Bladder microvascular endothelial cell (primary cell): ENCODE measurements around the gene RNU2-1. TPM values are rescaled to one million over a fixed set of nuclear protein-coding genes. Genes with fewer than 3 reads are reported as not detected.

Experiments used
- total RNA-seq: library from RNA; depleted of rRNA; stranded (reverse); fragments of >200 nt; gene quantifications from 2 replicates; pipeline ENCODE4 v1.2.3, GENCODE V29; 2014

Gene RNU2-1
- total RNA-seq, result not detected in 2 replicates

GRCh38 chr17:43233877-43234276 lies at the start of gene RNU2-1:
TSS of gene RNU2-1 (minus strand) at chr17:43233977.

GRCh38 chr17:43228020-43228782 lies 5.6 kb downstream of the RNU2-1 start, which contains the start of gene CCDC200:
TSS of gene CCDC200 (minus strand) at chr17:43228623. CDS start at chr17:43228554, 69 bp downstream.

GRCh38 chr17:43211480-43212402 lies 22.0 kb downstream of the RNU2-1 start, which contains the start of gene TMEM106A:
TSS of gene TMEM106A (plus strand) at chr17:43211875. CDS start at chr17:43213042, 1,167 bp downstream.

Other genes starting within 250 kb of the RNU2-1 start
- gene RPL27, start 235.6 kb downstream of the RNU2-1 start, total RNA-seq, result 736 and 777 TPM in 2 replicates
- 10.4 and 21.9 TPM in 2 replicates for gene IFI35, start 227.2 kb downstream of the RNU2-1 start, total RNA-seq
- 230 and 259 TPM in 2 replicates for gene VAT1, start 211.6 kb downstream of the RNU2-1 start, total RNA-seq
- 0.16 and 0.19 TPM in 2 replicates for gene RND2, start 208.7 kb downstream of the RNU2-1 start, total RNA-seq
- gene BRCA1, start 108.6 kb downstream of the RNU2-1 start, total RNA-seq, result 16.8 and 25.1 TPM in 2 replicates
- gene NBR1, start 62.8 kb downstream of the RNU2-1 start, total RNA-seq, result 70.4 and 94.5 TPM in 2 replicates
- 0.81 and 4.0 TPM in 2 replicates for gene TMEM106A, start 22.1 kb downstream of the RNU2-1 start, total RNA-seq
- gene CCDC200, start 5.4 kb downstream of the RNU2-1 start, total RNA-seq, result not detected in 2 replicates
- 1.1 and 1.5 TPM in 2 replicates for gene ARL4D, start 165.0 kb upstream of the RNU2-1 start, total RNA-seq
- gene DHX8, start 250.0 kb upstream of the RNU2-1 start, total RNA-seq, result 39.2 and 53.7 TPM in 2 replicates